Measurements from ENCODE around the gene PKD1L1.

- TF ChIP-seq ELK1 (IDR thresholded peaks at IDR 0.05; ENCODE audit: low read depth, low read length) (no peak), CTCF (IDR thresholded peaks at IDR 0.05) (no peak), MAZ (IDR thresholded peaks at IDR 0.05; ENCODE audit: borderline replicate concordance, low read depth, low read length) (no peak)
Measured at GRCh38 chr7:47952224-47952623, 4.0 kb upstream of the PKD1L1 start.
